HS-27A (cell line): ENCODE data around the gene MYT1.

ENCODE experiments used
- DNase-seq: peaks from one replicate; pipeline ENCODE4 v3.0.0-alpha.2; 2012; ENCODE audit warnings: low read depth, missing footprints

The MYT1 gene

DNA sequence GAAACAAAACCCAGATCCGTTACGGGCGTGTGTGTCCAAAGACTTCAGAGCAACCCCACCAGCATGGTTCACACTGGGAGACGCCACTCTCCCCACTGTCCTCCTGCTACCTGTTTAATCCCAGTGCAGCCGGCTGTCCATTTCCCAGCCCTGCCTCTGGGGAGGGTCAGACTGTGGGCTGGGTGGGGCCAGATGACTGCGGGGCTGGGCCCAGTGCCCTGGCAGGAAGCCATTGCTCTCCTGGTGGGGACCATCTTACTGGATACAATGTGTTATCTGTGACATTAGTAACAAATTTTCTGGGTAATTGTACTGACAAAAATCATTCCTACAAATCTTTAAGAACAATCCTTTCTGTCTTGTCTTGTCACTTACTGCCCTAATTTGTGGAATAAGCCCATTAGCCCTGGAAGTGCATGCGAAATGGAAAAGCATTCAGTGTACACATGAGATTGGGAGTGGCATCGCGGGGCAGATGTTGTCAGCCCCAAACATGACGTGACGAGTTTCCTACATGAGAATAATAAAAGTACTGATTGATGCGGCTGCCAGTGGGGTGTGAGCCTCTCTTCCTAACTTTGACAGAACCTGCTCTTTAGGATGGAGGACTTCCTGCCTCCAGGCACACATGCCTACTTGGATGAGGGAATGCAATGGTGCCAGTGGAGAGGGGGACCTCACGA lies 53.4 kb downstream of the MYT1 start:
- DNase-seq, result no peak

DNA sequence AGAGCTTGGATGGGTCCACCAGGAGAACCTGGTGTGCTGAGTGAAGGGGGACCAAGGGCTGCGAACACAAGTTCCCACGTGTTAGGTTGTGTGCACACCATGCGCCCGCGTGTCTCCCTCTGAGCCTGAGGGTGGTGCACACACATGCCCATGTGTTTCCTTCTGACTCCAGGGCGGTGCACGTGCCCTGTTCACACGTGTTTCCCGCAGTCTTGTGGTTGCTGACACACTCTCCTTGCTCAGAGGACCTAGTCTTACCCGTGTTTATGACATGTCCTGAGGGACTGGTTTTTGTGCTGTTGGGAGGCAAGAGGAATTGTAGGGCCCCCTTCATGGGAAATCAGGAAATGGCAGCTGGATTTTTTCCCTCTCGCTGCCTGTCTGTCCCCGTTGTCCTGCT lies 55.0 kb downstream of the MYT1 start:
- DNase-seq, result no peak

DNA sequence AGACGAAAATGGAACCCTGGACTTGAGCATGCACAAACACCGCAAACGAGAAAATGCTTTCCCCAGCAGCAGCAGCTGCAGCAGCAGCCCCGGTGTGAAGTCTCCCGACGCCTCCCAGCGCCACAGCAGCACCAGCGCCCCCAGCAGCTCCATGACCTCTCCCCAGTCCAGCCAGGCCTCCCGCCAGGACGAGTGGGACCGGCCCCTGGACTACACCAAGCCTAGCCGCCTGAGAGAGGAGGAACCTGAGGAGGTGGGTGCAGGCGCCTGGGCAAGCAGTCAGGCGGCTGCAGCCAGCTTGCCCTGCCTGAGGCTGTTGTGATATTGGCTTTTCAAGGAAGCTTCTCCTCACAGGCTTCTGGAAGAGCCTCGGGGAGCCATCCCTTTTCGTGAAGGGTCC lies 55.5 kb downstream of the MYT1 start:
- no peak for DNase-seq

DNA sequence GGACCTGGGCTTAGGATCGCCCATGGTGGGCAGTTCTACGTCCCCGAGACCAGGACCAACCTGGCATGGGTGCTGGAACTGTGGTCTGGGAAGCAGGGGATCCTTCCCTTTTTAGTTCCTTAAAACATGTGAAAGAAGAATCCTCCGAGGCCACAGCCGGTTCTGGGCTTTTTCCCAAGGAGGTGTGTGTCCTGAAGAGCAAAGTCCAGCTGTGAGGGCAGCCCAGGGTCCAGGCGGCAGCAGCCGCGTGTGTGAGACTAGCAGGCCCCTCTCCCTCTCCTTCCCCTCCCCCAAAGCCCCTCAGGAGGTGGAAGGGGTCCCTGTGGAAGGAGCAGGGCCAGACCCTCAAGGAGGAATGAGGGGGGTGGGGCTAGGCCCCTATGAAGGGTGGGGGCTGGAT lies 56.2 kb downstream of the MYT1 start:
- DNase-seq, result no peak

DNA sequence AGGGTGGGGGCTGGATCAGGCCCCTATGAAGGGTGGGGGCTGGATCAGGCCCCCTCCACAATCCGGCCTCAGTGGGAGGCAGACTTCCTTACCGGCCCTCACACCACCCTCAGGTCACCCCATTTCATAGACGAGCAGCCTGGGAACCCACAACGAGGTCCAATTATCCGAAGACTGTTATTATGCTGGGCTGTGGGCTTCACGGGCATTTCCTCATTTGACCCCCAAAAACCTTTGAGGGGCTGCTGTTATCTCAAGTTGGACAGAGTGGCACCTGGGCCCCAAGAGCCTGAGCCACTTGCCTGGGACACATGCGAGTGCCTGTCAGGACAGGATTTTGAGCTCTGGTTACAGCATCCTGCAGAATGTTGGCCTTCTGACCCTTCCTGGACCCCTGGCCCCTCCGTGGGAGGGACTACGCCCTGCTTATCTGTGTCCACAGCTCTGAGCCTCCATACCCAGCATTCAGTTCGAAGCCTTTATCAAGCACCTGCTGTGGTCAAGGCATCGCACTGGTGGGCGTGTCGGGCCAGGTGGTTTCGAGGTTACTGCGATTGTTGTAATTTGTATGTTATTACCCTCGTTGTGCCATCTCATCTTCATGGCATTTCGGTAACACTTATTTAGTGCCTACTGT lies 56.8 kb downstream of the MYT1 start:
- no peak for DNase-seq

DNA sequence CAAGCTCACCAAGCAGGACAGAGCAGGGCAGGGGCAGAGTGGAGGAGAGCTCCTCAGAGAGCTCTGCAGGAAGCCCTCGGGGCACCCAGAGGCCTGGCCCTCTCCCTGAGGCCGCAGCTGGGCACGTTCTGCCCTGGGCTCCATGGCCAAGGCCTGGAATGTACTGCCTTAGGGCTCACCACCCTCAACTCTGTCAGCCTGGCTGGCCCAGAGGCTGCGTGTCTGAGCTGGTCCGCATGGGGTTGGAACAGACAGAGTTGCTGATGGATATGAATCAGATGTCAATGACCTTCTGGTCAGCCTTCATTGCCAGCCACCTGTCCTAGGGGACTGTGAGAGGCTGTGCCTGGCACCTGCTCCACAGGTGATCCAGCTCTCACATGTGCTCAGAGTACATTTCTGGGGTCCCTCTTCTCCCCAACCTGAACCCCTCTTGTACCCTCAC lies 58.1 kb downstream of the MYT1 start:
- DNase-seq, result no peak

DNA sequence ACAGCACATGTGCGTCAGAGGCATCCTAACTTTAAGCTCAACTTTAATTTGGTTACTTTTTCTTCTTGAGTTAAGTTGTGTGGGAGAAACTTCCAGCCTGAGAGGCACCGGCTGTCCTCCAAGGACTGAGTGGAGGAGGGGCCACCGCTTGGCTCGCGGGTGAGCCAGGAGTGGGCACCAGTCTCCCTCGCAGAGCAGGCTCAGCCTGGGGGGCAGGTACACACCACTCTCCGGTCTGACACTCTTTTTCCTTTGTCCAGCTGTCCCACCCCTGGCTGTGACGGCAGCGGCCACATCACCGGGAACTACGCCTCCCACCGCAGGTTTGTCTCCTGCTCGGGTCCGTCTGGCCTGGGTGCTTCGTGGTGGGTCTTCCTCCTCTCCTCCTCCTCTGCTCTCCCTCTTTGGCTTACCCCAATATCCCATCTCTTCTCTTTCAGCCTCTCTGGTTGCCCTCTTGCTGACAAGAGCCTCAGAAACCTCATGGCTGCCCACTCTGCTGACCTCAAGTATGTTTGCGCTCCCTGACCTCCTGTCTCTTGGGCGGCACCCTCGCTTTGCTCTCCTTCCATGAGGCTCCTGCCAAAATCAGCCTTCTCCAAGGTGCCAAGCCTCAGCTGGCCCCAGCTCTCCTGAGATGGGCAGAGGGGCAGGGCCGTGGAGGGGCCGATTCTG lies 58.7 kb downstream of the MYT1 start:
- no peak for DNase-seq

DNA sequence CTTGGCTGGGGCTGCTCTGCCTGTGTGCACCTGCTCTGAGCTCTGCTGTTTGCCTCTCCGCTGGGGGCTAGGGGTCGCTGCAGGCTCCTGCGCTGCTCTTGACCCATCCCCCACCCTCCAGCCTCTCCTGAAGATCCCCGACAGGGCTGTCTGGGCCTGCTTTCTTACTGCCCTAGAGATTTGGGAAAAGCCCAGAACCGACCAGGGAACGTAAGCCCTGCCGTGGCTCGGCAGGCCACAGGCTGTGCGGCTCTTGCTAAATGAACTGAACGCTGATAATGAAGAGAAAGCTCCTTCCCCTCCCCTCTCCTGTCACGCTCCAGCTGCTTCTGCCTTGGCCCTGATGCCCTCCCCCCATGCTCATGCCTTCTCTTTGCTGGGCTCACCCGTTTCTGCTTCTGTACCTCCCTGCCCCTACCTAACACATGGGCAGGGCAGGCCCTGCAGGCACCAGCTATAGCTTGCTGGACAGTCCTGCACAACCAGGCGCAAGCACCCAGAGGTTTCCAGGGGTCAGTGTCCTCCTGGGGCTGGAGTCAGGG lies 59.3 kb downstream of the MYT1 start:
- DNase-seq, result no peak

DNA sequence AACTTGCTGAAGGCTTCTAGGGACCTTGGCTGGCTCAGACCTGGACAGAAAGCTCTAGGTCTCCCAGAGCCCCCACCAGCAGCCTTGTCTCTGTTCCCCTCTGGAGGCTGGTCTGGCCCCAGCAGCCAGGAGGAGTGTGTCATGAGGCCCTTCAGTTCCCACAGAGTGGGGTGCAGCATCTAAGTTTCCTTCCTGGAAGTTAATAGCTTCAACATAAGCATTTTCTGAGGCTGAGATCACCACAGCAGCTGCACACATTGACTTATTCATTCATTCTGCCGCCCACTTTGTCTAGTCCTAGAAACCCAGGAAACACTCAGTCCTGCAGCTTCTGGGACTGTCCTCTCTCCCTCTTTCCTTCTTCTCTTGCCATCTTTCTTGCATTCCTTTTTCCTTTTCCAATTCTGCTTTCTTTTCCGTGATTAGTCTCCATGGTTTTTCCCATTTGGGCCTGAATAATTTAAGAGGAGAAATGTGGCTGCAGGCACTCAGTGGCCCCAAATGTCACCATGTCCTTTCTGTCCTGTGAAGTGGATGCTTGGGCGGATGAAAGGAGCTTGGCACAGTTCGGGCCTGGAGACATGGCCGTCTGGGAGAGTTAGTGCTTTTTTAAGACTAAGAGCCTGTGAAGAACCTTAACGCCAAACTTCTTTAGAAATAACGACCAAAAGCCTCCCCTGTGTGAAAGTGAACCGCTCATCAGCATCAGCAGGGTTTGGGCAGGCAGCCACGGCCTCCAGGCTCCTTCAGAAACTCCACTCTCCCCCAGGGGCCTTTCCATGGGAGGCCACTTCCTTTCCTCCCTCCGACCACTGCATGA lies 60.3 kb downstream of the MYT1 start:
- peak; percentile 50 for DNase-seq

DNA sequence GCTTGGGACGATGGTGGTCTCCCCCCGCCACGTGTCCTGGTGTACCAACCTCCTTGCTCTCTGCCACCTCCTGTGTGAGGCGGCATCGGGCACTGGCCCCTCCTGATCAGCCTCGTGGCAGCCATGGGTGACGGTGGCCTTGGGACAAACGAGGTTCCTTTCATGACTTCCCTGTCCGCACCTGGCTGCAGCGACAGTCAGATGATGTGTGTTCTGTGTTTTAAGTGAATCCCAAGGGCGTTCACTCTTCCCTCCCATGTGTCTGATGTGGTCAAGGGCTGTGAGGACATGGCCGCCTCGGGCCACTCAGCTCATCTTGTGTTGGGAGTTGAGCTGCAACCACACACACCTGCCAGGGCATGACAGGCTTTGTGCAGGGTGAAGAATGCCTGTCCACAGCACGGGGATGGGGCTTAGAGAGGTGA lies 60.9 kb downstream of the MYT1 start:
- no peak for DNase-seq

DNA sequence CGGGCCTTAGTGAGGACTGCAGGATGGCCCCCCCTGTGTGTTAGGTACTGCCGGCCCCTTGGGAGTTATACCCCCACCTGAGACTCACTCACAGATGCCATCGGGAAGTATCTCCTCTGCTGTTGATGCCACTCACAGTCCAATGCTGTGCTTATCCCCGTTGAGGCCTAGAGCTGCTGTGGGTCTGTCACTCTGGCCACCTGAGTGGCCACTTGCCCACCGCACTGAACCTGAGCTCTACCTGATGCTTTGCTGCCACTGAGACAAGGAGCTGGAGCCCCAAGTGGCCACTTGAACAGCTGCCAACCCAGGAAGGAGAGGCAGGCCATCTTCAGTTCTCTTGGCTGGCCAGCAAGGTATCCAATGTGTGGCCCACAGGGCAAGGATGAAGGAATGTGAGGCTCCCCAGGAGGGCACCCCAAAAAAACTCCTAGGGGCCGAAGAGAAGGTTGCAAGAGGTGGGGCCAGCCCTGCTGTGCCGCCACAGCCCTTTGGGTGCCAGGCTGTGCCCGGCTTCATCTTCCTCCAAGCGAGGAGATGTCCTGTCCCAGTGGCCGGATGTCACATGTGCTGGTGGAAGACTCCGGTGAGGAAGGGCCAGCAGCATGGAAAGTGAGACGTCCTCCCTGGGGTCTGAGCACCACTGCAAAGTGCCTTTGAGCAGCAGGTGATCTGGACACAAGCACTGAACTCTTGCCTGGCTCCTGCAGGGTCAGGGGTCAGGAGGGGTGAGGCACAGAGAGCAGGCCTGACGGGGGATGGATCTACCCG lies 61.8 kb downstream of the MYT1 start:
- DNase-seq, result no peak

DNA sequence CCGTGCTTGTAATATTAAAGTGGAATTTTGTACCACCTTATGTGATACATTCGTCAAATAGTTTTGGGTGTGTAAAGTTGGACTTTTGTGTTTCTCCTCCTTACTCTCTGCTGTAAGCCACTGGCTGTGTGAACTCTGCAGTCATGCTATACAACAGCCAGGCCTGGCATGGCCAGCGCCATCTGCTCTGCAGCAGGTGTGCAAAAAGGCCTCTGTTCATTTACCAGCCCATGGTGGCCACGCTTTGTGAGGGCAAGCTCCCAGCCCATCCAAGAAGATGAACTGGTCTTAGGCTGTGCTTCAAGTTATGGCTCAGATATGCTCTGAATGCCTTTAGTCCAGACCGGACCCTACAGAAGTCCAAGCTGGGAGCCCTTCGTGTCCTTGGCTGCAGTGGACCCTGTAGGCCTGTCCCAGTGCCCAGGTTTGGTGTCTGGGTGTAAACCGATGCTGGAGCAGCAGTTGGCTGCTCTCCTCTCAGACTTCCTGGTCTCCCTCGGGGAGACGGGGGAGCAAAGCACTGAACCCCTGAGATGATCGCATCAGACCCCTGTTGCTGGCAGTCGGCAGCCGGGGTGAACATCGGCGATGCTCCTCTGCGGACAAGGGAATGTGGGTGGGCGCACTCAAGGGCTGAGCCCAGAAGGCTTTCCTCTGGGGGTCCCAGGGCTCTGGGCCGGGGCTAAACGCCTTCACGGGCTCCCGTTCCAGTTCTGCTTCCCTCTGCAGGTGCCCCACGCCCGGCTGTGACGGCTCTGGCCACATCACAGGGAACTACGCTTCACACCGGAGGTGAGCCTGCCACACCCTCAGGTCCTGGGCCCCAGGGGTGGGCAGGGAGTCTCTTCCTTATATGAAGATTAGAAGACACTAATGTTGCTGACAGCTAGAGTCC lies 62.7 kb downstream of the MYT1 start:
- DNase-seq, result no peak

DNA sequence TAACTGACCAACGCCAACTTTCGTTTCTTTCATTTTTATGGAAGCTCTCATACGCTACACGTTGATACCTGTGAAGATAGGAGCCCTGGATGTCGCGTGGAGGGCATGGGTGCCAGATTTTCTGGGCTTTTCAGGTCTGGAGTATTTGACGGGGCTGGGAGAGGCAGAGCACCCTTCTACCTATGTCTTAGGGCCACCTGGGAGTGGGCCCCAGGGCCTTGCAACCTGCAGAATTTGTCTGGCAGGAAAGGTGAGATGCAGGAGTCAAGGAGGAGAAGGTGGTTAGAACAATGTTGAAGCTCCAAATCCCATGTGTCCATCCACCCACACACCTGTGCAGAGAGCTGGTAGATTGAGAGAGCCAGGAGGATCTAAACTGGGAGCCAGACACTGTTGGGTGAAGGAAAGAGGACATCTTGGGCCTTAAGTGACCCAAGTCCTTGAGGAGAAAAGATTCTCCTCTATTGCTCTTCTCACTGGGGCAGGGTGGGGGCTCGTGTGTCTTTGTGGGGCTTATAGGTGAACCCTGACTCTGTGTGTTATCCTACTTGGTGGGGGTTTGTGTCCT lies 63.9 kb downstream of the MYT1 start:
- DNase-seq, result no peak

DNA sequence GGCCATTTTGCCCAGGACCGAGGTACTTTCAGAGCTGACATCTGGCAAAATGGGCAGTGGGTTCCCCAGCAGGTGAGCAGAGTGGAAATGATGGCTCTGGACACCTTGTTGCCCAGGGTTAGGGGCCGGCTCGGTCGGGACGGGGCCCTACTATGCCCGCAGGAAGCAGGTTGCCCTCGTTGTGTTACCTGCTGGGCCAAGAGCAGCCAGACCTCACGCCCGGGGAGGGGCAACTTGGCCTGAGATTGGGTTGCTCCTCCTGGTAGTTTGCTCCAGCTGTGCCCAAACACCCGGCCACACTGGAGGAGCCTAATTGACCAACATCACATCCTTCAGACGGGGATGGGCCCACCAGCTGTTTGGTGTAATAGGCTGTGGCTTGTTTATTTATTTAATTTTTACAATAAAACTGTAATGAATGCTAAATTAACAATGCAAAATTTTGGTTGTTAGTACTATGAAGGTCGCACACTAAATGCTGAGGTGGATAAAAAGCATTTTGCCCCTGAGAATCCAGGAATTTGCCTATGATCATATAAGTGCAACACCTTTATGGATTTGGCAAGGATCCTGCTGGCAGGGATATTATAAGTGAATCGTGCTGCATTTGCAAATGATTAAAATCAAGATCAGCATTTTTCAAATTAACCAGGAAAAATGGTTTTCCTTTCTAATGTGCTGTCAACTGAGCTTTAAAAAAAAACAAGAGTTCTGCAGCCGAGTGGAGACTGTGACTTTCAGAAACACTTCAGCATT lies 64.7 kb downstream of the MYT1 start:
- no peak for DNase-seq

DNA sequence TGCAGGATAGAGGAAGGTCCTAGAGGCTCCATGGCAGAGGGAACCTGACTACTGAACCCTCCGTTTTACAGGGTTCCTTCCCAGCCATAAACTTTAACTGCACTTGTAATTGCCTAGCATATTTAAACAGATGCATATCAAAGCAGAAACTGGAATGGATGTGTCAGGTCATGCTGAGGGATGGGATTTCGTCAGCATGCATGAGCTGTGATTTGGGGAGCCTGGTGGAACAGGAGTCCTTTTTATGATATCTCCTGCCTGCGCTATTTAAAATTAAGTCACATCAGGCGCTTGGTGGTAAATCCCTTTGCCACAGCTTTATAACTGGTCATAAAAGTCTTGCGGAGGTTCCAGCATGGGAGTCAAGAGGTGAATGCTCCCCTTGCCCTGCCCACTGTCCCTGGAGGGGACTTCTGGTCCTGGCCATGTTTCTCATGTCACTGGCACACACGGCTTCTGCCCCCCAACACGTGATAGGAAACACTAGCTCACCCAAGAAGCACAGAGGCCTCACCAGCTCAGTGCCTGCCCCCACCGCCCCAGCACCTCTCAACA lies 65.3 kb downstream of the MYT1 start:
- DNase-seq, result no peak

DNA sequence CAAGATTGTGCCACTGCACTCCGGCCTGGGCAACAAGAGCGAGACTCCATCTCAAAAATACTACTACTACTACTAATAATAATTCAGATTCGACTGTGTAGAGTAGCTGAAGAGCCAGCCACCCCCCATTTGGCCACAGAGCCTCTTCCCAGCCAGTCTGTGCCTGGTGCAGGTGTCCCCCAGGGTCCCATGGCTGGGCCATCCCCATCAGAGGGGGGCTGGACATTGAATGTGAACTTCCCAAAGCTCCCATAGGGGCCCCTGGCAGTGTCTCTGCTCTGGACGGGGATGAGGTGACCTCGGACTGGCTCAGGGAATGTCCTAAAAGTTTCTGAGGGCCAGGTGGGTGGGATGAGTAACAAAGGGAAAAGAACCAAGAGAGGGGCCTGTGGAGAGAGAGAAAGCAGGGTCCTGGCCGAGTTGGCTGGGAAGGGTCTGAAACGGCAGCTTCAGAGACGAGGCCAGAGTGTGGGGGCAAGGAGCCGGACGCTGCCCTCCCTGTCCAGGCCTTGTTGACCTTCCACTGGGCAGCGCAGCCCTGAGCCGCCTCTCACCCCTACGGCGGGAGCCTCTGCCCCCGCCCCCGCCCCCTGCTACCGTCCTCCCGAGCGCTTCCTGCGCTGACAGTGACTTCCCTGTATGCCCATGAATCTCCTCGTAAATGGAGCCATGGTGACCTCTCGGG lies 66.4 kb downstream of the MYT1 start:
- DNase-seq, result no peak

DNA sequence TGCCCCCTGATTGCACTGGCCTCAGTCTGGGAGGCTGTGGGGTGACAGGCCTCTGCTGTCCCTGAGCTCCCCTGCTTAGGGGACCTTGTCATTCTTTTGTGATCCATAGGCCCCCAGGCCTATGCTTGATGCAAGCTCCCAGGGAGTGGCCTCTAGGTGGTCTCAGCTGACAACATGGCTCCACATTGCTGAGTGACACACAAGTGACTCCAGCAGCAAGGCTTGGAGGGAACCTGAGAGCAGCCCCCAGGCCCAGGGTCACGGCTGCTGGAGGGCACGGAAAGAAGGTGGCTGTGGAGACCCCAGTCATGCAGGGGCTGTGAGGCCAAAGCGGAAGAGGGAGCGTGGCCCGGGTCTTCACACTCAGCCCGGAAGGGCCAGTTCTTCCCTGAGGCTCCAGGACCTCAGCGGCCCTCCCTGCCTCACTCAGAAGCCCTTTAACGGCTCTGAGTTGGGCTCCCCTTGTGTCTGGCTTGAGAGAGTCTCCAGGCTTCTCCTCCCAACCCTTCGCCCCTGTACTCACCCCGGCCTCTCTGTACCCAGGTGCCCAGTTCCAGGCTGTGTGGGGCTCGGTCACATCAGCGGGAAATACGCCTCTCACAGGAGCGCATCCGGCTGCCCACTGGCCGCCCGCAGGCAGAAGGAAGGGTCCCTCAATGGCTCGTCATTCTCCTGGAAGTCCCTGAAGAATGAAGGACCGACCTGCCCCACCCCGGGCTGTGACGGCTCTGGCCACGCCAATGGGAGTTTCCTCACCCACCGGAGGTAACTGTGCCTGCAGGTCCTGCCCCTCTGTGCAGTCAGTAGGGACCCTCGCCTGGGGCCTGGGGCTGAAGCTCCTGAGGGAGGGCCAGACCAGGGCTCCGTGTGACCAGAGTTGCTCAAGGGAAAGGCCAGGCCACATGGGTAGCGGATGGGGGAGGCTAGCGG lies 67.6 kb downstream of the MYT1 start:
- no peak for DNase-seq
